AG10803 (cell line): ENCODE data around the gene ALG14.

Source experiments
- DNase-seq: peaks from one replicate; pipeline ENCODE4 v3.0.0; 2010; ENCODE audit warnings: low read depth
- H3K4me3 ChIP-seq: 2 replicates; pipeline ENCODE4 v1.5.1; 2011; ENCODE audit warnings: mild to moderate bottlenecking, low read length, control low read depth
- TF ChIP-seq, protein P1 (sequence below): conservative IDR thresholded peaks from 2 replicates; pipeline ENCODE4 v1.5.1; 2011; ENCODE audit warnings: mild to moderate bottlenecking, low read length, control low read depth, inconsistent platforms

The ALG14 gene

DNA sequence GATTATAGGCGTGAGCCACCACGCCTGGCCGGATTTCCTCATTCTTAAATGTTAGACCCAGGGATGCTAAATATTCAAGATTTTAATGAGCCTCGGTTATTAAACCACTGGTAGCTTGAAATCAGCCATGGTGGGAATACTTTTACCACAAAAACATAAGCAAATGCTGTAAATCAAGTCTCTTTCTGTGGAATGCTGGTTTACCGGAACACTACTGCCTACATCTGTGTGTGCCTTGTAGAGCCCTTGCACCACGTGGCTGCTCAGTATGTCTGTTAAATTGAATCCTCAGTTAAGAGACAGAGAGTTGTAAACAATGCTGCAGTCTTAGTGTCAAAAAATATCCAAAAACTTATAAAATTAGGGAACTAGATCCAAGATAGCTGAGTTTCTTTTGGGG is 119.0 kb downstream of the ALG14 start:
- TF ChIP-seq, protein P1, sequence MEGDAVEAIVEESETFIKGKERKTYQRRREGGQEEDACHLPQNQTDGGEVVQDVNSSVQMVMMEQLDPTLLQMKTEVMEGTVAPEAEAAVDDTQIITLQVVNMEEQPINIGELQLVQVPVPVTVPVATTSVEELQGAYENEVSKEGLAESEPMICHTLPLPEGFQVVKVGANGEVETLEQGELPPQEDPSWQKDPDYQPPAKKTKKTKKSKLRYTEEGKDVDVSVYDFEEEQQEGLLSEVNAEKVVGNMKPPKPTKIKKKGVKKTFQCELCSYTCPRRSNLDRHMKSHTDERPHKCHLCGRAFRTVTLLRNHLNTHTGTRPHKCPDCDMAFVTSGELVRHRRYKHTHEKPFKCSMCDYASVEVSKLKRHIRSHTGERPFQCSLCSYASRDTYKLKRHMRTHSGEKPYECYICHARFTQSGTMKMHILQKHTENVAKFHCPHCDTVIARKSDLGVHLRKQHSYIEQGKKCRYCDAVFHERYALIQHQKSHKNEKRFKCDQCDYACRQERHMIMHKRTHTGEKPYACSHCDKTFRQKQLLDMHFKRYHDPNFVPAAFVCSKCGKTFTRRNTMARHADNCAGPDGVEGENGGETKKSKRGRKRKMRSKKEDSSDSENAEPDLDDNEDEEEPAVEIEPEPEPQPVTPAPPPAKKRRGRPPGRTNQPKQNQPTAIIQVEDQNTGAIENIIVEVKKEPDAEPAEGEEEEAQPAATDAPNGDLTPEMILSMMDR, result no peak
- peak; percentile 62 for DNase-seq
- no peak overlapping the region for H3K4me3 ChIP-seq

DNA sequence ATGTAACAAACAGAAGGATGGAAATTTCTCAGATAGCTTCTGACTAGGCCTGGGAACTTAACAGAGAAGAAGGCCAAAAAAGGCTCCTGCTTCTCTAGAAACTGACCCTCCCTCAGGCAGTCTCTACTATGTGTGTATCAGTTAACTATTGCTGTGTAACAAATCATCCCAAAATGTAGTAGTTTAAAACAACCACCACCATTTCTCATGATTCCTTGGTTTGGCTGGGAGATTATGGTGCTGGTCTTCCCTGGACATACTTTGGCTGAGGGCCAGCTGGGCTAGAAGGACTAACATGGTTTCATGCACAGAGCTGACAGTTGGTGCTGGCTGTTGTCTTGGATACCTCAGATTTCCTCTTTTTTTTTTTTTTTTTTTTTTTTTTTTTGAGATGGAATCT is 119.6 kb downstream of the ALG14 start:
- H3K4me3 ChIP-seq, result no peak overlapping the region
- no peak for DNase-seq
- TF ChIP-seq, protein P1, result no peak

- DNase-seq, result no peak
- TF ChIP-seq, protein P1, result no peak
- no peak overlapping the region for H3K4me3 ChIP-seq
These were observed 120.2 kb downstream of the ALG14 start for GRCh38 chr1:94952539-94952938.

- DNase-seq, result peak; percentile 45
- no peak overlapping the region for H3K4me3 ChIP-seq
- TF ChIP-seq, protein P1, result no peak
These were observed 121.1 kb downstream of the ALG14 start for GRCh38 chr1:94951509-94952208.

DNA sequence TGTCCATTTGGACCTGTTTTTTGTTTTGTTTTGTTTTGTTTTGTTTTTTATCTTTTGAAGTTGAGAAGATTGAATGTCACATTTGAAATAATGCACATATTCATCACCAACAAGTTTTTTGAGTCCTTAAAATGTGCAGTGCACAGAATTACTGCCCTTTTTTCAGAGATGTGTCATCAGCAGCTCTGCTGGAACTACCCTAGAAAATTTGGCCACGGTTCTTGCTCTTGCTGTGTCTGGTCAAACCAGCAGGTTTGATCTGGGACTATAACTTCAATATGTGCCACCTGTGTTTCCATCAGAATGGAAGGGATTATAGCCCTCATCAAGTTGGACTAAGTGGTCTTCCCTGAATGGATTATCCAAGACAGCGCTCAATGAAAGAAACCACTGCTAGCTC is 121.7 kb downstream of the ALG14 start:
- TF ChIP-seq, protein P1, result no peak
- no peak overlapping the region for H3K4me3 ChIP-seq
- DNase-seq, result peak; percentile 29

- H3K4me3 ChIP-seq, result no peak overlapping the region
- TF ChIP-seq, protein P1, result no peak
- DNase-seq, result peak; percentile 6
These were observed 122.8 kb downstream of the ALG14 start for GRCh38 chr1:94949681-94950661.
